Right lobe of liver (tissue), 6 donors: ENCODE results near the gene TARP.

ENCODE experiments used
- ATAC-seq, 4 donors: fragments of 200-7000 bp; cut with Tn5 transposase; one replicate each; pipeline ENCODE4 v1.9.1; 2020; ENCODE audit warnings: mild to moderate bottlenecking in 4 of 4, moderate library complexity in 4 of 4
- DNase-seq, 3 donors: peaks; one replicate each; pipeline ENCODE4 v3.0.0-alpha.2; 2020
- H3K27ac ChIP-seq, 3 donors: fragments of 200-600 bp; one replicate each; pipeline ENCODE4 v1.8.0; 2022
- H3K27me3 ChIP-seq, 2 donors: fragments of 200-600 bp; one replicate each; pipeline ENCODE4 v1.8.0; 2022
- H3K36me3 ChIP-seq, 4 donors: fragments of 200-600 bp; sonication (generic) in 1 of 4; one replicate each; pipeline versions ENCODE4 v1.5.1 to v1.8.0; 2017 to 2022; ENCODE audit warnings: control low read depth in 1 of 4
- H3K4me1 ChIP-seq, 4 donors: fragments of 200-600 bp; sonication (generic) in 1 of 4; one replicate each; pipeline versions ENCODE4 v1.5.1 to v1.8.0; 2017 to 2022; ENCODE audit warnings: control low read depth in 1 of 4
- H3K4me3 ChIP-seq, 3 donors: fragments of 200-600 bp; one replicate each; pipeline ENCODE4 v1.8.0; 2022
- H3K9me3 ChIP-seq, 4 donors: fragments of 200-600 bp; sonication (generic) in 1 of 4; one replicate each; pipeline versions ENCODE4 v1.5.1 to v1.8.0; 2017 to 2022; ENCODE audit warnings: control low read depth in 1 of 4
- CTCF ChIP-seq, 4 donors: fragments of 200-600 bp in 3 of 4; fragments of 450-650 bp in 1 of 4; IDR thresholded peaks; one replicate each; pipeline versions ENCODE4 v1.5.1 to v1.8.0; 2016 to 2022; ENCODE audit warnings: antibody characterized with exemption in 4 of 4, mild to moderate bottlenecking in 2 of 4
- POLR2A ChIP-seq: fragments of 450-650 bp; IDR thresholded peaks from one replicate; pipeline ENCODE4 v1.6.1; 2017; ENCODE audit warnings: antibody characterized with exemption, mild to moderate bottlenecking
- WGBS: methylation state at CpG from one replicate; pipeline ENCODE4 v1.1.6; 2018; ENCODE audit warnings: low coverage, low lambda C conversion rate; ENCODE audit not compliant: insufficient coverage; ENCODE audit errors: missing lambda C conversion rate; 5-methylcytosine and 5-hydroxymethylcytosine counted together
- intact Hi-C, 2 donors: fragments of 100-400 bp; cut with DNase I; formaldehyde crosslinking; loops; one replicate each; pipeline versions ENCODE4 v1.11.2 to v1.14.1; 2022
- donor health status: DM: no; HTN: yes; CAD: no.
- donor health status: DM: no; HTN: no; CAD: no.
- donor health status: DM: no; HTN: no; CAD: no.
- donor health status: DM: no; HTN: yes; CAD: no.
- donor health status: DM: no; HTN: yes; CAD: no.

The TARP gene

GRCh38 chr7:38217672-38218071, 55.8 kb downstream of the TARP start:
- intact Hi-C loops: loop anchor here (5.0 to 10.0 kb wide), 2 partner anchors 40 to 103 kb away; partner anchors contain the start of gene STARD3NL (in 1 of the 2)
- 44% methylated on average over 2 of the region's 2 CpGs for WGBS

GRCh38 chr7:38215735-38216670, 57.4 kb downstream of the TARP start:
- Histone ChIP-seq H3K4me3 (no peak overlapping the region), H3K9me3 (no peaks in the 10 kb centered on the region), H3K27ac (no peak overlapping the region), H3K36me3 (peaks cover 0 to 19% (median 7%) of the 10 kb centered on the region in 4 donors), H3K27me3 (no peaks in the 10 kb centered on the region), H3K4me1 (peaks cover 0 to 7% (median 4%) of the 10 kb centered on the region in 4 donors)
- ATAC-seq: peak; percentile 90 to 96 (median 94)
- intact Hi-C loops: loop anchor here (5.0 to 10.0 kb wide), 2 partner anchors 39 to 101 kb away; partner anchors contain the start of gene STARD3NL (in 1 of the 2)
- peak; percentile 67 to 75 (median 71) for DNase-seq
- no peak for TF ChIP-seq POLR2A
- peak; percentile 72 to 91 (median 89) for TF ChIP-seq CTCF (IDR thresholded peaks at IDR 0.05)
- WGBS: 50% methylated on average over 1 of the region's 5 CpGs

More at GRCh38 chr7:38217672-38218071, 55.8 kb downstream of the TARP start:
- H3K4me3 ChIP-seq: no peak overlapping the region
- peaks cover 0 to 7% (median 4%) of the 10 kb centered on the region in 4 donors for H3K4me1 ChIP-seq
- no peak overlapping the region for H3K27ac ChIP-seq
- DNase-seq (no peak), ATAC-seq (no peak)
- H3K9me3 ChIP-seq: no peaks in the 10 kb centered on the region
- TF ChIP-seq POLR2A: no peak
- no peak for TF ChIP-seq CTCF (IDR thresholded peaks at IDR 0.05)
- peaks cover 0 to 19% (median 7%) of the 10 kb centered on the region in 4 donors for H3K36me3 ChIP-seq
- no peaks in the 10 kb centered on the region for H3K27me3 ChIP-seq

DNA sequence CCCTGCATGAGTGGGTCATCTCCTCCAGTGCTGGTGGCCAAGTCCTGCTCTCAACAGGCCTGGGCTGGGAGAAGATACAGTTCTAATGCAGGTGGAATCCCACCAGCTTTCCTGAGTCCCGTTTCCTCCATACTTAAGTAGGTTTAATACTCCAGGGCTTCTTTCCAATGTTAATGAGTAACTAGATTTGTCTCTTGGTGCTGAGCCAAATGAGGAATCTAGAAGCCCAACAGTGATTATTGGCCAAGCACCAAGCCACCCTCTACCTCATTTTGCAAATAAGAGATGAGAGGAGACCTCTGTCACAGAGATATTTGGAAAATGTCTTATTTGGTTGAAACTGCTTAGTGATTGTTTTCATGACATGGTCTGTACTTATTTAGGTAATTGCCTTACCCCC, 58.3 kb downstream of the TARP start:
- peak in 3 of 4 donors; percentile 11 to 67 (median 53) for ATAC-seq
- Histone ChIP-seq H3K4me1 (peaks cover 0 to 7% (median 4%) of the 10 kb centered on the region in 4 donors), H3K36me3 (peaks cover 0 to 11% (median 5%) of the 10 kb centered on the region in 4 donors), H3K9me3 (no peaks in the 10 kb centered on the region), H3K27ac (no peak overlapping the region), H3K4me3 (no peak overlapping the region), H3K27me3 (no peaks in the 10 kb centered on the region)
- WGBS: 33% methylated on average over 1 of the region's 1 CpG
- intact Hi-C loops: loop anchor here (5.0 to 10.0 kb wide), 2 partner anchors 38 to 100 kb away; partner anchors contain the start of gene STARD3NL (in 1 of the 2)
- TF ChIP-seq CTCF (IDR thresholded peaks at IDR 0.05) (no peak), POLR2A (no peak)
- no peak for DNase-seq

DNA sequence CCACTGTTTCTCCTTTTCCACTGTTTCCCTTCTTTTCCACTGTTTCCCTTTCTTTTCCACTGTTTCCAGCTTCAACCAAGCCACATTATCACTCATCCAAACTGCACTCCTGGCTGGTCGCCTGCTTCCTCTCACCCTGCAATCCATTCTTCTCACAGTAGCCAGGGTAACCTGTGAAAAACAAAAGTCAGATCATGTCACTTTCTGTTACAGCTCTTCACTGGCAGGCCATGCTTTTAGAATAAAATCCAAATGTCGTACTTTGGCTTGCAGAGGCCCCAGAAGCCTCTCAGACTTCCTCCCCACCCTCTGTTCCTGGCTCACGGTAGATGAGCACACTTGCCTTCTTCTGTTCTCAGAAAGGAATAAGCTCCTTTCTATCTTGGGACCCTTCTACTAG, 61.5 kb downstream of the TARP start:
- Histone ChIP-seq H3K27me3 (no peaks in the 10 kb centered on the region), H3K27ac (no peak overlapping the region), H3K4me1 (peaks cover 0 to 7% (median 4%) of the 10 kb centered on the region in 4 donors), H3K4me3 (no peak overlapping the region), H3K9me3 (no peaks in the 10 kb centered on the region), H3K36me3 (no peaks in the 10 kb centered on the region)
- intact Hi-C loops: loop anchor here in 1 of 2 donors (10.0 kb wide), 1 partner anchor 97 kb away; no protein-coding TSS in a partner anchor
- TF ChIP-seq POLR2A (no peak), CTCF (IDR thresholded peaks at IDR 0.05) (no peak)
- 63% methylated on average over 3 of the region's 3 CpGs for WGBS
- no peak for DNase-seq
- ATAC-seq: no peak
